ENCODE results near the gene TSPAN14. TPM values are rescaled to one million over a fixed set of nuclear protein-coding genes. Genes with fewer than 3 reads are reported as not detected.

The TSPAN14 gene
- total RNA-seq, 1 experiment from 2014 or later = not detected

DNA sequence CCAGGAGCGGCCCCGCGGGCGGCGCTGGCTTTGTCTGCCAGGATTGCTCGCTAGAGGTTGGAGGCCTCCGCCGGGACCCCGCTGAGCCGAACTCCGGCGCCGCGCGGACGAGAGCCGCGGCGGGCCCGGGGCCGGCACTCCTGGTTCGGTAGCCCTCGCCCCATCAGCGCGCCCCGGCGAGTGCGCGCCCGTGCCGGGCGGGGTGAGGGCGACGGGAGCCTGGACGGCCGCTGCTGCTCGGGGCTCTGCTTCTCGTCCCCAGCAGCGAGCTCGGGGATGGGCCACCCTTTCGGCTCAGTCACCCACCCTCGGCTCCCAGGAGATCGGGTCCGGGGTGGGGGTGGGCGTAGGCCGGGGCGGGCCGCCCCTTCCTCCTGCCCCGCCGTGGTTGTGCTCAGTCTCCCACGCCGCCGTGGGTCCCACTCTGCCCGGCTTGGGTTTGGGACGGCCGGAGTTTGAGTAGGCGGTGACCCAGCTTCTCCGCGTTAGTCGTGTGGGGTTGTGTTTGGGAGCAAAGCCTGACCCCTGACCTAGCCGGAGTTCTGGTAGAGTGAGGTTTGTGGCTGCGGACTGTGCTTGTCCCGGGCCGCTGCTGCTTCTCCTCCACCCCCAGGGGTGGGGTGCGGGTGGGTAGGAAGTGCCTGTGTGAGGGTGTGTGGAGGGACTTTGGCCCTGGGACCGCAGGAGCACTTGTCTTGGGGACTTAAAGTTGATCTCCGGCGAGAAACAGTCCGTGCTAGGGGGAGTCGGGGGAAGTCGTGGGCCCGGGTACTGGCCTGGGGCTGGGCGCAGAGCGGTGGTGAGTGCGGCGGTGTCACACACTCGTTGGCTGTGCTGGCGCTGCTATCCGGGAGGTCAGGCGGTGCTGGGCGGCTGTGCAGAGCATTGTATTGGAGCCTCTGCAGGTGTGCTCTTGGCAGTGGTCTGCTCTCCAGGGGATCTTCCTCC is 677 bp downstream of the TSPAN14 start:
- Histone ChIP-seq H3K4me3 (ENCODE audit: low read length) (no peak overlapping the region), H3K4me2 (ENCODE audit: low read length) (no peak overlapping the region), H3K27ac (ENCODE audit: low read length) (no peak overlapping the region), H3K9ac (ENCODE audit: low read length) (no peak overlapping the region), H4K20me1 (ENCODE audit: low read length) (no peaks in the 10 kb centered on the region), H3F3A (ENCODE audit: low read length, unreplicated experiment) (no peaks in the 10 kb centered on the region), H3K9me3 (ENCODE audit: low read length) (no peaks in the 10 kb centered on the region), H2AFZ (ENCODE audit: low read length) (no peak overlapping the region), H3K27me3 (ENCODE audit: low read length) (no peaks in the 10 kb centered on the region), H3K79me2 (ENCODE audit: low read length) (no peaks in the 10 kb centered on the region), H3K36me3 (ENCODE audit: low read depth, low read length) (no peaks in the 10 kb centered on the region), H3K4me1 (ENCODE audit: insufficient read depth, low read length) (no peaks in the 10 kb centered on the region), H3K9me2 (replicated peaks; ENCODE audit: low read length) (no peaks in the 10 kb centered on the region)
- ChIA-PET POLR2A (ENCODE audit: unreplicated experiment) (no interaction called here), CTCF (no interaction called here)
- no peak for TF ChIP-seq EZH2phosphoT487 (IDR thresholded peaks at IDR 0.05; ENCODE audit: borderline replicate concordance, low read length)
- TF ChIP-seq, protein P1, sequence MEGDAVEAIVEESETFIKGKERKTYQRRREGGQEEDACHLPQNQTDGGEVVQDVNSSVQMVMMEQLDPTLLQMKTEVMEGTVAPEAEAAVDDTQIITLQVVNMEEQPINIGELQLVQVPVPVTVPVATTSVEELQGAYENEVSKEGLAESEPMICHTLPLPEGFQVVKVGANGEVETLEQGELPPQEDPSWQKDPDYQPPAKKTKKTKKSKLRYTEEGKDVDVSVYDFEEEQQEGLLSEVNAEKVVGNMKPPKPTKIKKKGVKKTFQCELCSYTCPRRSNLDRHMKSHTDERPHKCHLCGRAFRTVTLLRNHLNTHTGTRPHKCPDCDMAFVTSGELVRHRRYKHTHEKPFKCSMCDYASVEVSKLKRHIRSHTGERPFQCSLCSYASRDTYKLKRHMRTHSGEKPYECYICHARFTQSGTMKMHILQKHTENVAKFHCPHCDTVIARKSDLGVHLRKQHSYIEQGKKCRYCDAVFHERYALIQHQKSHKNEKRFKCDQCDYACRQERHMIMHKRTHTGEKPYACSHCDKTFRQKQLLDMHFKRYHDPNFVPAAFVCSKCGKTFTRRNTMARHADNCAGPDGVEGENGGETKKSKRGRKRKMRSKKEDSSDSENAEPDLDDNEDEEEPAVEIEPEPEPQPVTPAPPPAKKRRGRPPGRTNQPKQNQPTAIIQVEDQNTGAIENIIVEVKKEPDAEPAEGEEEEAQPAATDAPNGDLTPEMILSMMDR (conservative IDR thresholded peaks at IDR 0.05; ENCODE audit: low read depth, low read length) = no peak
- TF ChIP-seq EZH2 (IDR thresholded peaks at IDR 0.05; ENCODE audit: low read length, unreplicated experiment) = no peak
- no TSS peak for BruUV-seq (replicated peaks)
- intact Hi-C loops (cut with micrococcal nuclease) = no loop called here
- DNase-seq = no peak
- no peak for ATAC-seq

- no TSS peak for BruUV-seq (replicated peaks)
- no peaks in the 10 kb centered on the region for H3K79me2 ChIP-seq (ENCODE audit: low read length)
- no peak overlapping the region for H2AFZ ChIP-seq (ENCODE audit: low read length)
- no peak overlapping the region for H3K9ac ChIP-seq (ENCODE audit: low read length)
- no peaks in the 10 kb centered on the region for H3K9me2 ChIP-seq (replicated peaks; ENCODE audit: low read length)
- H3K4me3 ChIP-seq (ENCODE audit: low read length) = no peak overlapping the region
- ChIA-PET POLR2A (ENCODE audit: unreplicated experiment) (no interaction called here), CTCF (no interaction called here)
- TF ChIP-seq EZH2phosphoT487 (IDR thresholded peaks at IDR 0.05; ENCODE audit: borderline replicate concordance, low read length) (no peak), EZH2 (IDR thresholded peaks at IDR 0.05; ENCODE audit: low read length, unreplicated experiment) (no peak)
- TF ChIP-seq, protein P1 (conservative IDR thresholded peaks at IDR 0.05; ENCODE audit: low read depth, low read length) = no peak
- intact Hi-C loops (cut with micrococcal nuclease) = no loop called here
- no peaks in the 10 kb centered on the region for H3K27me3 ChIP-seq (ENCODE audit: low read length)
- H3K27ac ChIP-seq (ENCODE audit: low read length) = no peak overlapping the region
- H4K20me1 ChIP-seq (ENCODE audit: low read length) = no peaks in the 10 kb centered on the region
- H3K9me3 ChIP-seq (ENCODE audit: low read length) = no peaks in the 10 kb centered on the region
- H3K4me1 ChIP-seq (ENCODE audit: insufficient read depth, low read length) = no peaks in the 10 kb centered on the region
- H3K4me2 ChIP-seq (ENCODE audit: low read length) = no peak overlapping the region
- DNase-seq = no peak
- no peaks in the 10 kb centered on the region for H3F3A ChIP-seq (ENCODE audit: low read length, unreplicated experiment)
- no peak for ATAC-seq
- H3K36me3 ChIP-seq (ENCODE audit: low read depth, low read length) = no peaks in the 10 kb centered on the region
Observed at GRCh38 chr10:80455461-80456349, 1.6 kb downstream of the TSPAN14 start.

Measured in PC-3 (cell line).